ENCODE data around the gene BEST4. TPM values are rescaled to one million over a fixed set of nuclear protein-coding genes. Genes with fewer than 3 reads are reported as not detected.

The BEST4 gene
- polyA plus RNA-seq, 4 donors = 0.69 to 1.3 (median 0.80) TPM

Other genes with a start within 250 kb of the BEST4 start
- 10 to 100 TPM; 12.0 to 13.7 (median 13.3) TPM for gene TMEM53, start 113.7 kb downstream of the BEST4 start, polyA plus RNA-seq (ENCODE audit: insufficient read length in 4 of 4)
- gene ARMH1, start 113.5 kb downstream of the BEST4 start, polyA plus RNA-seq (ENCODE audit: insufficient read length in 4 of 4) = 1 to 10 TPM; 3.2 to 8.2 (median 5.8) TPM
- gene RNU5D-1, start 57.0 kb downstream of the BEST4 start, polyA plus RNA-seq (ENCODE audit: insufficient read length in 4 of 4) = 1 to 10 TPM in 1 of 4 donors, not detected in 3; 4.1 TPM
- 10 to 100 TPM; 23.7 to 26.0 (median 24.6) TPM for gene KIF2C, start 48.3 kb downstream of the BEST4 start, polyA plus RNA-seq (ENCODE audit: insufficient read length in 4 of 4)
- gene RPS8, start 12.6 kb downstream of the BEST4 start, polyA plus RNA-seq (ENCODE audit: insufficient read length in 4 of 4) = 1,000 to 10,000 TPM; 2,111 to 2,587 (median 2,263) TPM
- gene PLK3, start 12.2 kb upstream of the BEST4 start, polyA plus RNA-seq (ENCODE audit: insufficient read length in 4 of 4) = 1 to 10 TPM; 5.3 to 8.4 (median 6.6) TPM
- gene DYNLT4, start 19.2 kb upstream of the BEST4 start, polyA plus RNA-seq (ENCODE audit: insufficient read length in 4 of 4) = under 1 TPM in 1 of 4 donors, not detected in 3; 0.26 TPM
- gene BTBD19, start 20.4 kb upstream of the BEST4 start, polyA plus RNA-seq (ENCODE audit: insufficient read length in 4 of 4) = 10 to 100 TPM; 10.0 to 11.4 (median 10.6) TPM
- gene PTCH2, start 55.1 kb upstream of the BEST4 start, polyA plus RNA-seq (ENCODE audit: insufficient read length in 4 of 4) = 1 to 10 TPM; 4.5 to 6.2 (median 5.0) TPM
- gene EIF2B3, start 198.4 kb upstream of the BEST4 start, polyA plus RNA-seq (ENCODE audit: insufficient read length in 4 of 4) = 10 to 100 TPM; 32.9 to 36.6 (median 34.0) TPM
- gene HECTD3, start 223.2 kb upstream of the BEST4 start, polyA plus RNA-seq (ENCODE audit: insufficient read length in 4 of 4) = 10 to 100 TPM; 32.0 to 33.4 (median 32.8) TPM
- 100 to 1,000 TPM in 3 of 4 donors, 10 to 100 TPM in 1; 98.8 to 112 (median 105) TPM for gene UROD, start 224.1 kb upstream of the BEST4 start, polyA plus RNA-seq (ENCODE audit: insufficient read length in 4 of 4)